EL (cell line): ENCODE measurements around the gene CYTH1.

Experiments used
- DNase-seq: peaks from one replicate; pipeline ENCODE4 v3.0.0-alpha.2; 2016

Gene CYTH1

GRCh38 chr17:78641666-78642065 lies 140.4 kb downstream of the CYTH1 start:
- no peak for DNase-seq

- no peak for DNase-seq
Observed at GRCh38 chr17:78641243-78641642, 140.8 kb downstream of the CYTH1 start.

- no peak for DNase-seq
Observed at GRCh38 chr17:78640700-78641099, 141.4 kb downstream of the CYTH1 start.

GRCh38 chr17:78637643-78638420 lies 144.2 kb downstream of the CYTH1 start:
- no peak for DNase-seq

GRCh38 chr17:78637146-78637545 lies 144.9 kb downstream of the CYTH1 start:
- DNase-seq, result no peak

- DNase-seq, result no peak
Observed at GRCh38 chr17:78634154-78634553, 147.9 kb downstream of the CYTH1 start.

GRCh38 chr17:78629436-78629995 lies 152.6 kb downstream of the CYTH1 start:
- DNase-seq, result no peak

GRCh38 chr17:78628547-78629435 lies 153.3 kb downstream of the CYTH1 start:
- DNase-seq, result no peak

GRCh38 chr17:78624324-78625151 lies 157.5 kb downstream of the CYTH1 start:
- no peak for DNase-seq
